H1 (cell line): Measurements from ENCODE around the gene HIGD2A. TPM values are rescaled to one million over a fixed set of nuclear protein-coding genes. Genes with fewer than 3 reads are reported as not detected.

Experiments
- ATF2 ChIP-seq: IDR thresholded peaks from 2 replicates; pipeline ENCODE4 v1.6.1; 2012; ENCODE audit warnings: low read length, inconsistent platforms
- CHD7 ChIP-seq: fragments of 300-600 bp; sonication (generic); IDR thresholded peaks from 2 replicates; pipeline ENCODE4 v1.7.1; 2012; ENCODE audit warnings: low read length, moderate library complexity, mild to moderate bottlenecking, inconsistent platforms; ENCODE audit not compliant: insufficient replicate concordance
- polyA plus RNA-seq, 7 experiments: library from polyadenylated mRNA; depleted of rRNA in 3 of 7; stranded (reverse) in 5 of 7; unstranded in 2 of 7; fragments of >200 nt in 5 of 7; fragments of 200-250 nt in 2 of 7; gene quantifications; 1 replicate in 5 of 7; 2 replicates in 1 of 7; 4 replicates in 1 of 7; pipeline versions ENCODE4 v1.2.1 to v1.2.3, GENCODE V29; 2011 to 2013; ENCODE audit warnings: missing spikeins in 2 of 7, mixed read lengths in 2 of 7
- total RNA-seq: library from RNA; stranded (reverse); fragmentation: NEBNext Ultra II Directional; extraction: Animal tissue kit (Norgen Biotek cat#: 25700); gene quantifications from 2 replicates; pipeline ENCODE4 v1.2.1, GENCODE V29; 2021

Gene HIGD2A
- total and polyA plus RNA-seq, 2 of the 8 experiments (the other 6 are each of a cell fraction or from before 2014, with no cell fraction given) = 95.5 to 264 TPM

- TF ChIP-seq CHD7 (no peak), ATF2 (no peak)
Measured at GRCh38 chr5:176438959-176439757, 50.6 kb downstream of the HIGD2A start (continued).
